GM18909 (cell line): ENCODE measurements around the gene HOXD13.

Experiments
- ATAC-seq: cut with Tn5 transposase; IDR thresholded peaks from one replicate; pipeline ENCODE4 v1.9.1; 2021; ENCODE audit warnings: mild to moderate bottlenecking; ENCODE audit not compliant: unreplicated experiment, poor library complexity

HOXD13 gene

GRCh38 chr2:176080540-176081375 lies 11.8 kb upstream of the HOXD13 start:
- ATAC-seq: no peak

GRCh38 chr2:176081376-176081836 lies 11.1 kb upstream of the HOXD13 start:
- ATAC-seq: no peak

GRCh38 chr2:176081837-176082524 lies 10.5 kb upstream of the HOXD13 start:
- no peak for ATAC-seq

GRCh38 chr2:176082525-176082823 lies 10.0 kb upstream of the HOXD13 start:
- no peak for ATAC-seq

GRCh38 chr2:176082824-176083751 lies 9.4 kb upstream of the HOXD13 start:
- ATAC-seq: no peak

- ATAC-seq: no peak
Observed at GRCh38 chr2:176083796-176084261, 8.7 kb upstream of the HOXD13 start, which contains the start of gene EVX2. Gene EVX2 (minus strand): TSS chr2:176083962. CDS start chr2:176083776, 186 bp downstream.

GRCh38 chr2:176084611-176085119 lies 7.9 kb upstream of the HOXD13 start:
- ATAC-seq: no peak

- no peak for ATAC-seq
Observed at GRCh38 chr2:176085120-176085788, 7.3 kb upstream of the HOXD13 start.

- ATAC-seq: no peak
Observed at GRCh38 chr2:176085861-176086771, 6.4 kb upstream of the HOXD13 start.

GRCh38 chr2:176087330-176088047 lies 5.0 kb upstream of the HOXD13 start:
- ATAC-seq: no peak

- no peak for ATAC-seq
Observed at GRCh38 chr2:176088048-176088936, 4.2 kb upstream of the HOXD13 start.

- ATAC-seq: no peak
Observed at GRCh38 chr2:176088937-176089842, 3.3 kb upstream of the HOXD13 start.

GRCh38 chr2:176089843-176090395 lies 2.6 kb upstream of the HOXD13 start:
- no peak for ATAC-seq

GRCh38 chr2:176090862-176091261 lies 1.7 kb upstream of the HOXD13 start:
- no peak for ATAC-seq

GRCh38 chr2:176091329-176092258 lies 927 bp upstream of the HOXD13 start:
- ATAC-seq: no peak
